Psoas muscle (tissue), 7 donors: ENCODE results near the gene CCR5AS.

Source experiments
- ATAC-seq, 4 donors: fragments of 200-7000 bp; cut with Tn5 transposase; one replicate each; pipeline ENCODE4 v1.9.1; 2020; ENCODE audit warnings: moderate library complexity in 3 of 4, mild to moderate bottlenecking in 2 of 4
- DNase-seq, 2 donors: peaks; one replicate each; pipeline ENCODE4 v3.0.0-alpha.2; 2020
- H3K27ac ChIP-seq: fragments of 200-600 bp; one replicate; pipeline ENCODE4 v1.8.0; 2022
- H3K27me3 ChIP-seq, 3 donors: fragments of 200-600 bp in 1 of 3; one replicate each; pipeline versions ENCODE4 v1.6.1 to v1.8.0; 2013 to 2022; ENCODE audit warnings: low read length in 2 of 3, mild to moderate bottlenecking in 2 of 3, moderate library complexity in 1 of 3; ENCODE audit not compliant: insufficient read depth in 3 of 3
- H3K36me3 ChIP-seq, 2 donors: fragments of 200-600 bp in 1 of 2; one replicate each; pipeline versions ENCODE4 v1.6.1 to v1.8.0; 2013 to 2022; ENCODE audit warnings: low read depth in 1 of 2, mild to moderate bottlenecking in 1 of 2, moderate library complexity in 1 of 2; ENCODE audit not compliant: insufficient read depth in 1 of 2
- H3K4me1 ChIP-seq: fragments of 200-600 bp; one replicate; pipeline ENCODE4 v1.8.0; 2022
- H3K4me3 ChIP-seq: fragments of 200-600 bp; one replicate; pipeline ENCODE4 v1.8.0; 2022; ENCODE audit warnings: mild to moderate bottlenecking
- H3K9me3 ChIP-seq: fragments of 200-600 bp; one replicate; pipeline ENCODE4 v1.8.0; 2022
- WGBS, 3 donors: extraction: QIAGEN DNeasy Blood & Tissue Kit; methylation state at CpG; one replicate each; pipeline versions ENCODE4 v1.1.6 to v1.1.7; 2013; 5-methylcytosine and 5-hydroxymethylcytosine counted together
- intact Hi-C, 2 donors: fragments of 100-400 bp; cut with DNase I; formaldehyde crosslinking; loops; one replicate each; pipeline versions ENCODE4 v1.11.0 to v1.14.2; 2022
- TF ChIP-seq, protein P1 (sequence below): fragments of 200-600 bp; IDR thresholded peaks from one replicate; pipeline ENCODE4 v1.8.0; 2022; ENCODE audit warnings: antibody characterized with exemption
- donor health status: healthy with polysubstance abuse.
- donor health status: DM: no; HTN: no; CAD: no; lungs with moderate emphysema.
- donor health status: Bipolar disorder and iron deficiency.
- donor health status: healthy.
- donor health status: DM: yes; HTN: yes; CAD: no.
- donor health status: DM: no; HTN: no; CAD: no.
- donor health status: DM: yes; HTN: yes; CAD: no.

The CCR5AS gene

GRCh38 chr3:46354478-46354877 is 52.4 kb downstream of the CCR5AS start:
- ATAC-seq: no peak
- H3K9me3 ChIP-seq: no peaks in the 10 kb centered on the region
- DNase-seq: no peak
- H3K4me1 ChIP-seq: peaks cover 3% of the 10 kb centered on the region
- H3K4me3 ChIP-seq: no peak overlapping the region
- 46 to 60% (median 50%) methylated on average over 1 of the region's 1 CpG for WGBS, 3 donors
- H3K36me3 ChIP-seq: no peaks in the 10 kb centered on the region
- peaks cover 0 to 1% (median 0%) of the 10 kb centered on the region in 3 donors for H3K27me3 ChIP-seq
- TF ChIP-seq, protein P1, sequence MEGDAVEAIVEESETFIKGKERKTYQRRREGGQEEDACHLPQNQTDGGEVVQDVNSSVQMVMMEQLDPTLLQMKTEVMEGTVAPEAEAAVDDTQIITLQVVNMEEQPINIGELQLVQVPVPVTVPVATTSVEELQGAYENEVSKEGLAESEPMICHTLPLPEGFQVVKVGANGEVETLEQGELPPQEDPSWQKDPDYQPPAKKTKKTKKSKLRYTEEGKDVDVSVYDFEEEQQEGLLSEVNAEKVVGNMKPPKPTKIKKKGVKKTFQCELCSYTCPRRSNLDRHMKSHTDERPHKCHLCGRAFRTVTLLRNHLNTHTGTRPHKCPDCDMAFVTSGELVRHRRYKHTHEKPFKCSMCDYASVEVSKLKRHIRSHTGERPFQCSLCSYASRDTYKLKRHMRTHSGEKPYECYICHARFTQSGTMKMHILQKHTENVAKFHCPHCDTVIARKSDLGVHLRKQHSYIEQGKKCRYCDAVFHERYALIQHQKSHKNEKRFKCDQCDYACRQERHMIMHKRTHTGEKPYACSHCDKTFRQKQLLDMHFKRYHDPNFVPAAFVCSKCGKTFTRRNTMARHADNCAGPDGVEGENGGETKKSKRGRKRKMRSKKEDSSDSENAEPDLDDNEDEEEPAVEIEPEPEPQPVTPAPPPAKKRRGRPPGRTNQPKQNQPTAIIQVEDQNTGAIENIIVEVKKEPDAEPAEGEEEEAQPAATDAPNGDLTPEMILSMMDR: no peak
- no peak overlapping the region for H3K27ac ChIP-seq
- intact Hi-C loops: no loop called here

DNA sequence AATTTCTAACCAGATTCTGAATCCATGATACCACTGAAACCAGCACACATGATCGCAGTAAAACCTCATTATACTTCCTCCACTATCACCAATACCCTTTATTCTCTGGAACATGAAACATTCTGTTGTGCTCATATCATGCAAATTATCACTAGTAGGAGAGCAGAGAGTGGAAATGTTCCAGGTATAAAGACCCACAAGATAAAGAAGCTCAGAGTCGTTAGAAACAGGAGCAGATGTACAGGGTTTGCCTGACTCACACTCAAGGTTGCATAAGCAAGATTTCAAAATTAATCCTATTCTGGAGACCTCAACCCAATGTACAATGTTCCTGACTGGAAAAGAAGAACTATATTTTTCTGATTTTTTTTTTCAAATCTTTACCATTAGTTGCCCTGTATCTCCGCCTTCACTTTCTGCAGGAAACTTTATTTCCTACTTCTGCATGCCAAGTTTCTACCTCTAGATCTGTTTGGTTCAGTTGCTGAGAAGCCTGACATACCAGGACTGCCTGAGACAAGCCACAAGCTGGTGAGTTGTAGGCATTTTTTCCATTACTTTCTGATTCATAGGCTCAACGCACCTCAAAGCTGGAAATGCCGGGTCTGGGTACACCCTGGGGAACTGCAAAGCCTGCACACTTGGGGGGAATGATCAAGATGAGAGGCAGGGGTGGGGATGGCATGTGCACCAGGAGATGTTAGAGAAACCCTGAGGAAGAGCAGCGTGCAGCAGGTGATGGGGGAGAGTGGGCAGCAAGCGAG is 53.0 kb downstream of the CCR5AS start, which contains the start of gene CCR2:
TSS of gene CCR2 (plus strand) at position 465 of the 764 bp plus-strand sequence. CDS start 3,417 bp downstream, outside the sequence.
- Histone ChIP-seq H3K27me3 (peaks cover 0 to 1% (median 0%) of the 10 kb centered on the region in 3 donors), H3K9me3 (no peaks in the 10 kb centered on the region), H3K4me3 (no peak within 1 kb of the TSS), H3K4me1 (no peaks in the 10 kb centered on the region), H3K36me3 (no peaks in the 10 kb centered on the region), H3K27ac (no peak within 1 kb of the TSS)
- ATAC-seq: no peak
- WGBS, 3 donors: 76 to 79% (median 77%) methylated on average over 7 of the region's 7 CpGs
- intact Hi-C loops: no loop called here
- TF ChIP-seq, protein P1: no peak
- DNase-seq: no peak

DNA sequence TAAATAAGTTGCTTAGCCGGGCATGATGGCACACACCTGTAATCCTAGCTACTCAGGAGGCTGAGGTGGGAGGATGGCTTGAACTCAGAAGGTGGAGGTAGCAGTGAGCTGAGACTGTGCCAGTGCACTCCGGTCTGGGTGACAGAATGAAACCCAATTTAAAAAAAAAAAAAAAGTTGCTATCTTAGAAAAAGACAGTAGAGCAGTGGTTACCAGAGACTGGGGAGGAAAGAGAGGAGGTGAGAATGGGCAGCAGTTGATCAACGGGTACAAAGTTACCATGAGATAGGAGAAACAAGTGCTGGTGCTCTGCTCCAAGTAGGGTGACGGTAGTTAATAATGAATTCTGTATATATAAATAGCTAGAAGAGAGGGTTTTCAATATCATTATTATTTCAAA is 53.8 kb downstream of the CCR5AS start:
- DNase-seq: no peak
- H3K9me3 ChIP-seq: no peaks in the 10 kb centered on the region
- no peak overlapping the region for H3K27ac ChIP-seq
- no peaks in the 10 kb centered on the region for H3K4me1 ChIP-seq
- intact Hi-C loops: no loop called here
- no peak overlapping the region for H3K4me3 ChIP-seq
- TF ChIP-seq, protein P1: no peak
- no peak for ATAC-seq
- 78 to 87% (median 83%) methylated on average over 4 of the region's 4 CpGs for WGBS, 3 donors
- H3K36me3 ChIP-seq: no peaks in the 10 kb centered on the region
- peaks cover 0 to 1% (median 0%) of the 10 kb centered on the region in 3 donors for H3K27me3 ChIP-seq

- Histone ChIP-seq H3K27me3 (peaks cover 0 to 1% (median 0%) of the 10 kb centered on the region in 3 donors), H3K4me1 (no peaks in the 10 kb centered on the region), H3K36me3 (no peaks in the 10 kb centered on the region), H3K9me3 (no peaks in the 10 kb centered on the region), H3K27ac (no peak overlapping the region), H3K4me3 (no peak overlapping the region)
- WGBS, 3 donors: 67 to 75% (median 70%) methylated on average over 3 of the region's 3 CpGs
- no peak for ATAC-seq
- no peak for DNase-seq
- intact Hi-C loops: no loop called here
- TF ChIP-seq, protein P1: no peak
Measured at GRCh38 chr3:46351646-46352045, 55.2 kb downstream of the CCR5AS start.

- H3K27ac ChIP-seq: no peak overlapping the region
- H3K9me3 ChIP-seq: no peaks in the 10 kb centered on the region
- intact Hi-C loops: no loop called here
- TF ChIP-seq, protein P1: no peak
- H3K27me3 ChIP-seq: peaks cover 0 to 1% (median 0%) of the 10 kb centered on the region in 3 donors
- ATAC-seq (no peak), DNase-seq (no peak)
- H3K4me1 ChIP-seq: no peaks in the 10 kb centered on the region
- no peaks in the 10 kb centered on the region for H3K36me3 ChIP-seq
- 70 to 86% (median 71%) methylated on average over 1 of the region's 1 CpG for WGBS, 3 donors
- no peak overlapping the region for H3K4me3 ChIP-seq
Measured at GRCh38 chr3:46350262-46350565, 56.7 kb downstream of the CCR5AS start.
